ENCODE data around the gene MAJIN. TPM values are rescaled to one million over a fixed set of nuclear protein-coding genes. Genes with fewer than 3 reads are reported as not detected.
"Not testable (repeated sequence)": the region's sequence is repeated elsewhere in the genome, so short reads cannot be mapped to it uniquely, and the experiment has no call there.

The MAJIN gene, protein sequence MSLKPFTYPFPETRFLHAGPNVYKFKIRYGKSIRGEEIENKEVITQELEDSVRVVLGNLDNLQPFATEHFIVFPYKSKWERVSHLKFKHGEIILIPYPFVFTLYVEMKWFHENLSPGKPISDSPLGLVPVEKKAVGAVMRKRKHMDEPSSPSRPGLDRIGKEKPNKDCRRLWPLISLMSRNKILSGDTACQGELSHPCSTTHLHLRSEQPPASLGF
- not detected in 2 replicates for total RNA-seq (2014; rRNA removed; shearing (Covaris generic))
- polyA plus RNA-seq (2015; cell fraction: cytosol; rRNA removed) = not detected in 2 replicates
- polyA plus RNA-seq (2015; cell fraction: nucleus; rRNA removed) = not detected in 2 replicates

DNA sequence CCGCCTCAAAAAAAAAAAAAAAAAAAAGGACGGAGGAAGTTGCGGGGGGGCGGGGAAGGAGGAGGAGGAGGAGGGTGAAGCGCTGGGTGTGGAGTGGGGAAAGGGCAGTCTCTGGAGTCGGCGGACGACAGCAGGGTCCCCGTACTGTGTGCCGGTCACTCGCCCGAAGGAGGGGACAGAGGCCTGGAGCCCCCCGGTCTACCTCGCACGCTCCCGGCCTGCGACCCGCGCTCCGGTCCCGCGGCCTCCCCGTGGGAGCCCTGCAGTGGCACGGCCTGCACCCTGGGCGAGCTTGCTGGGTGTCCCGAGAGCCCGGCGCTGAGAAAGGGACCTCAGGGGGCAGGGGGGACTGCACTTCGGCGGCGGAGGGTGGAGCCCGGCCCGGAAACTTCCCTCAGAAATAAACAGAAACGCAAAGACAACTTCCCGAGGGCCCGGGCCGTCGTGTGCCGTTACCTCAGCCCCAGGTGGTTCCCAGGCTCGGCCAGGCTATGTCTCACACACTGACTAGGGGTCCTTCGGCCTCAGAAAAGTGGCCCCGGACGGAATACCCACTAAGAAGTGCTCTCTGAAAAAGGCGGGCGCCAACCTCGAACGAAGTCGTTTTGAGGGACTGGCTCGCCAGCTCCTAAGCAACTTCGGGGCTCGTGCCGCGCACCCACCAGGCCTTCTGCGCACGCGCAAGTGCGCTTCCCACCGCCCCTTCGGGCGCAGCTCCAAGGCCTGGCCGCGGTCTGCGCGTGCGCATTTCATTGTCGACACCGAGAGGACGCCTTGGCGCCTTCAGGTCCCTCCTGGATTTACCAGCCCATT is at the start of gene MAJIN:
MAJIN (minus strand) TSS at position 688 of the 813 bp plus-strand sequence. CDS start 12,703 bp downstream, outside the sequence.
- no peak for DNase-seq (ENCODE audit: low read depth)

- DNase-seq (ENCODE audit: low read depth) = no peak
Observed at GRCh38 chr11:65021509-65021908, 49.6 kb upstream of the MAJIN start.

GRCh38 chr11:65021003-65021402 is 49.1 kb upstream of the MAJIN start:
- DNase-seq (ENCODE audit: low read depth) = no peak

DNA sequence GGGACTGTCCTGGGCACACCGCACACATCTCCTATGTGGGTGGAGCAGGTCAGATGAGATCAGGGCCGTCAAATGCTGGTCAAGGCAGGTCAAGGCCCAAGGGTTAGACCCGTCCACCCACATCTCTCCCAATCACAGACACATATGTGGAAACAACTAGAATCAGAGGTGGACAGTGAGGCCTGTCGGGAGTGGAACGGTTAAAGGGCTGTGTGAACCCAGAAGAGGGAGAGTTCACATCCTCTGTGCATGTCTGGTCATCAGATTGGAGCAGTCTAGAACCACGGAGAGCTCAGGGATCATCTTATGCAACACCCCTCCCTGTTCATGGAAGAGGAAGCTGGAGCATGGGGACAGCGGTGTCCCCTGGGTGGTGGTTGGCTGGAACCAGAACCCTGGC is 47.9 kb upstream of the MAJIN start:
- DNase-seq (ENCODE audit: low read depth) = no peak

- DNase-seq (ENCODE audit: low read depth) = no peak
Observed at GRCh38 chr11:65017937-65018336, 46.0 kb upstream of the MAJIN start.

GRCh38 chr11:65016705-65017104 is 44.8 kb upstream of the MAJIN start:
- DNase-seq (ENCODE audit: low read depth) = no peak

- no peak for DNase-seq (ENCODE audit: low read depth)
Observed at GRCh38 chr11:65014726-65015227, 42.9 kb upstream of the MAJIN start.

GRCh38 chr11:65013888-65014725 is 42.2 kb upstream of the MAJIN start, which contains the start of gene ARL2:
ARL2 (plus strand) TSS chr11:65014160; CDS start chr11:65014208, 48 bp downstream.
- DNase-seq (ENCODE audit: low read depth) = peak; percentile 93

GRCh38 chr11:65013130-65013887 is 41.4 kb upstream of the MAJIN start:
- DNase-seq (ENCODE audit: low read depth) = peak; percentile 87

GRCh38 chr11:65008873-65009272 is 37.0 kb upstream of the MAJIN start:
- no peak for DNase-seq (ENCODE audit: low read depth)

GRCh38 chr11:65008016-65008415 is 36.1 kb upstream of the MAJIN start:
- no peak for DNase-seq (ENCODE audit: low read depth)

DNA sequence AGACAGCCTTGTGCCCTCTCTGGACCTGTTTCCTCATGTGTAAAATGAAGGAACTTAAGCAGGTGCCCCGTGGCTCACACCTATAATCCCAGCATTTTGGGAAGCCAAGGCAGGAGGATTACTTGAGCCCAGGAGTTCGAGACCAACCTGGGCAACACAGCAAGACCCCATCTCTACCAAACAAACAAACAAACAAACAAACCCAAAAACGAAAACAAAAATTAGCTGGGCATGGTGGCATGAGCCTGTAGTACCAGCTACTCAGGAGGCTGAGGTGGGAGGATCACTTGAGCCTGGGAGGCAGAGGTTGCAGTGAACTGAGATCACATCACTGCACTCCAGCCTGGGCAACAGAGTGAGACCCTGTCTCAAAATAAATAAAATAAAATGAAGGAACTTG is 32.1 kb upstream of the MAJIN start:
- not testable (repeated sequence) for DNase-seq (ENCODE audit: low read depth)

DNA sequence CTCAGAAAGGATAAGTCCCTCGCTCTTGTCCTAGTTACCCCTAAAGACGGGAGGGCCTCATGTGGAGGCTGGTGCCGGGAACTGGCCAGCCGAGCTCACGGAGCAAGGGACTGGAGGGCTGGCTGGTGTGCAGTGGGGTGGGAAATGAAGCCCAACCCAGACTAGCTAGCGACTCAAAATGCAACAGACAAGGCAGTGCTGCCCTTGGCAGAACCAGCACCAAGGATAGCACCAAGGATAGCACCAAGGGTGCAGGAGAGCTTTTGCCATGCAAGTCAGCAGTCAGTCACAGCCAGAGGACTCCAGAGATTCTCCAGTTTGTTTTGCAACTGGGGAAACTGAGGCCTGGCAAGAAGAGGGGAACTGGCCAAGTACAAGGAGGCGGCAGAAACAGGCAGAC is 31.4 kb upstream of the MAJIN start:
- DNase-seq (ENCODE audit: low read depth) = no peak

DNA sequence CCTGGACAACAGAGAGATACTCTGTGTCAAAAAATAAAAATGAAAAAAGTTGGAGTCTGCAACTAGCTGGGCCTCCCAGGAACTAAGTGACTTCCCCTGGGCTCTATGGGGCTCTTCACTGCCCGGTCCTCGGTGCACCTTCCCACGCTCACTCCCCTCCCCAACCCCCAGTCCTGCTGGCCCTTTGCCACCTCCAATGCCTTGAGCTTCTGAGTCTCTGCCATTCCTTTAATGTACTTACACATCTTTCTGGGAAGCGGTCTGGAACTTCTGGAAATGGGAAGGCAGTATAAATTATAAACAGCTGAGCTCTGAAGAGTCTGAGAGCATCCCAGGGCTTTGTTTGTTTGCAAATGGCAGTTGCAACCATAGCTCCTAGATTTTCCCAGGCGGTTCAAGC is 30.8 kb upstream of the MAJIN start:
- no peak for DNase-seq (ENCODE audit: low read depth)

DNA sequence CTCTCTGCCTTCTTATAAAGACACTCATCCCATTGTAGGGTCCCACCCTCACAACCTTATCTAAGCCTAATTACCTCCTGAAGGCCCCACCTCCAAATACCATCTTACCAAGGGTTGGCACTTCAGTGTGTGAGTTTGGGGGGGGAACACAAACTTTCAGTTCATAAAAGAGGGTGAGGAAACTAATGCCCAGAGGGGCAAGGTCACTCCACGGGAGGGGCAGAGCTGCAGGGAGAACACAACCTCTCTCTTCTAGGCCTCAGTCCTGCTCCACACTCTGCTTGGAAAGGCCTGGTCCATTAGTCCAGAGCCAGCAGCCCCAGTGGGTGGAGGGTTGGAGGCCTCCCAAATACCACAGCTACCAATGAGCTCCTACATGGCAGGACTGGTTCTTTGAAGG is 27.6 kb upstream of the MAJIN start:
- no peak for DNase-seq (ENCODE audit: low read depth)

- no peak for DNase-seq (ENCODE audit: low read depth)
Observed at GRCh38 chr11:64998690-64999431, 27.0 kb upstream of the MAJIN start.

DNA sequence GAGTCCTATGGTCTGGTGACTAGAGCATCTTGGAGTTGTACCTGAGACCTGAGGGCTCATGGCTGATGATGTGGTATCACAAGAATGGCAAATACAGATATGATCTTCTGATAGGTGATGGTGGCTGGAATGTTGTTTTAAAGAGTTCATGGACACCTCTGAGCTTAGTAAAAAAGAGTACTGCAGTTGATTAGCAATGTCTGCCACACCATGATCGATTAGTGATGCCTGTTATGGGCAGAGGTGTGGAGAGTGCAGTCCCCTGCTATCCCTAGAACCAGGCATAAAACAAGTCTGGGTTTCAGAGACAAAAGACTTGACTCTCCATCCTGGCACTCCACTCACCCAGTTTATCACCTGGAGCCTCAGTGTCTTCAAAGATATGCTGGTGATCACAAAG is 26.2 kb upstream of the MAJIN start:
- DNase-seq (ENCODE audit: low read depth) = no peak

DNA sequence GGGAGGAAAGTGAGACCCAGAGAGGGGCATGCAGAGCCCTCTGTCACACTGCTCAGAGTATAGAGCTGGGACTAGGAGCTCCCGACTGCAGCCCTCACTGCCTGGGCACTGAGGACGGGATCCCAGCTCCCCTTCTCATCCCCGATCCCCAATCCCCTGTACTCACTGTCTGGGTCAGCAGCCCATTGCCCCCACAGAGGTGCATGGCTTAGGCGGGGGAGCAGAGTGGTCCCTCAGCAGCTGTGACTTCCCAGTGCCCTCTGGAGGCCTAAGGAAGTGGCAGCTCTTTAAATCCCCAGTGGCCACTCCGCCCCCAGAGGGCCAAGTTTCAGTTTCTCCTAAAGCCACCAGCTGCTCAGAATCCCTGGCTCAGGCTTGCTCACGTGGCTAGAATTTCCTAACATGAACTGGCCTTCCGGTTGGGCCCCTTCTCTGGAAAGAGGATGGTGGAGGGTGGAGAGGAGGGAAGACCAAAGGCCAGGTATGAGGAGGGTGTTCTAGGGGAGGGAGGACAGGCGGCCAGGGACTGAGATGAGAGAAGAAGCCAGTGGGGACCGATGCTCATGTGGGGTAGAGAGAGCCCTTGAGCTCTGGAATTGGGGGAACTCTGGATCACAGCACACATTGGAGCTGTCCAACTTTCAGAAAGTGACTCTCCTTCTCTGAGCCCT is 24.9 kb upstream of the MAJIN start, which contains the start of gene BATF2:
BATF2 (minus strand) TSS at position 262 of the 671 bp plus-strand sequence; CDS start at position 205, 57 bp downstream.
- DNase-seq (ENCODE audit: low read depth) = peak; percentile 87

DNA sequence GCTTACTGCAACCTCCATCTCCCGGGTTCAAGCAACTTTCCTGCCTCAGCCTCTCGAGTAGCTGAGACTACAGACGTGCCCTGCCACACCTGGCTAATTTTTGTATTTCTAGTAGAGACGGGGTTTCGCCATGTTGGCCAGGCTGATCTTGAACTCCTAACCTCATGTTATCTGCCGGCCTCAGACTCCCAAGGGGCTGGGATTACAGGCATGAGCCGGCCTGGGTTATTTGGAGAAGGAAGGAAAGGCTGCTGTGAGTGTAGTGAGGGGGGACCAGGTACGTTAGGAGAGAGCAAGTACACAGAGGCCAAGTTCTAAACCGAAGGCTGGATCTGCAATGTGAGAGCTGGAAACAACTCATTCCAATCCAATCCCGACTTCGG is 24.4 kb upstream of the MAJIN start:
- no peak for DNase-seq (ENCODE audit: low read depth)

Measured in HT1080 (cell line).